Measurements from ENCODE around the gene CYBB. TPM values are rescaled to one million over a fixed set of nuclear protein-coding genes. Genes with fewer than 3 reads are reported as not detected.

CYBB gene
- total and polyA plus RNA-seq, 2 donors (not counting 1 experiment from before 2014, with no cell fraction given): under 0.01 TPM; not detected in 1

DNA sequence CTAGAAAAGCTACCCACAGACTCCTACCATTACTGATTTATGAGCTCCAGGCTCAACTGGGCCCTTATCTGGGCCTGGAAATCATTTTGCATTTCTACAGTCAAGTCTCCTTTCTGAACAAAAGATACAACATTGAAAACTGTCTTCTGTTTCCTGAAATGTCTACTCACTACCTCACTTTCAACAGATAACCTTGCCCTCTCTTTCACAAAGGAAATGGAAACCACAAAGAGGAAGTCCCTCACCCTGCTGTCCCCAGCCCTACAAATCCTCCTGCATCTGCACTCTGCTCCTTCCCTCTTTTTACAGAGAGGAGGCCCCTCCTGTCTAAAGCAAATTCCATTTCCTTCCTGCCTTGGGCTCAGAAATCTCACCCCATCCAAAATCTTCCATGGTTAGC, 24.8 kb upstream of the CYBB start:
- Histone ChIP-seq H3K27ac (ENCODE audit: insufficient read depth, low read length) (no peak overlapping the region), H3K4me2 (ENCODE audit: extremely low read depth, insufficient read depth, low read length) (no peak overlapping the region), H3K4me1 (ENCODE audit: control insufficient read depth, extremely low read depth, insufficient read depth, low read length) (no peaks in the 10 kb centered on the region), H3K4me3 (replicated peaks in 1 of 4; ENCODE audit: control extremely low read depth in 1 of 4, insufficient read depth in 1 of 4, low read depth in 3 of 4, low read length in 4 of 4) (no peak overlapping the region), H3K27me3 (ENCODE audit: control insufficient read depth, insufficient read depth, low read length) (no peaks in the 10 kb centered on the region), H3K9ac (ENCODE audit: insufficient read depth, low read length) (no peak overlapping the region), H3K36me3 (ENCODE audit: control insufficient read depth, insufficient read depth, low read length) (no peaks in the 10 kb centered on the region), H4K20me1 (ENCODE audit: control insufficient read depth, extremely low read depth, insufficient read depth, low read length) (no peaks in the 10 kb centered on the region), H3K9me3 (ENCODE audit: control insufficient read depth, insufficient read depth, low read depth, low read length) (no peaks in the 10 kb centered on the region), H3K79me2 (ENCODE audit: control insufficient read depth, insufficient read depth, low read length) (no peaks in the 10 kb centered on the region), H2AFZ (ENCODE audit: low read length) (no peak overlapping the region)
- DNase-seq (ENCODE audit: low read depth in 2 of 2): no peak
- TF ChIP-seq EZH2 (IDR thresholded peaks at IDR 0.05; ENCODE audit: low read length, missing control alignments): no peak
- TF ChIP-seq, protein P1, sequence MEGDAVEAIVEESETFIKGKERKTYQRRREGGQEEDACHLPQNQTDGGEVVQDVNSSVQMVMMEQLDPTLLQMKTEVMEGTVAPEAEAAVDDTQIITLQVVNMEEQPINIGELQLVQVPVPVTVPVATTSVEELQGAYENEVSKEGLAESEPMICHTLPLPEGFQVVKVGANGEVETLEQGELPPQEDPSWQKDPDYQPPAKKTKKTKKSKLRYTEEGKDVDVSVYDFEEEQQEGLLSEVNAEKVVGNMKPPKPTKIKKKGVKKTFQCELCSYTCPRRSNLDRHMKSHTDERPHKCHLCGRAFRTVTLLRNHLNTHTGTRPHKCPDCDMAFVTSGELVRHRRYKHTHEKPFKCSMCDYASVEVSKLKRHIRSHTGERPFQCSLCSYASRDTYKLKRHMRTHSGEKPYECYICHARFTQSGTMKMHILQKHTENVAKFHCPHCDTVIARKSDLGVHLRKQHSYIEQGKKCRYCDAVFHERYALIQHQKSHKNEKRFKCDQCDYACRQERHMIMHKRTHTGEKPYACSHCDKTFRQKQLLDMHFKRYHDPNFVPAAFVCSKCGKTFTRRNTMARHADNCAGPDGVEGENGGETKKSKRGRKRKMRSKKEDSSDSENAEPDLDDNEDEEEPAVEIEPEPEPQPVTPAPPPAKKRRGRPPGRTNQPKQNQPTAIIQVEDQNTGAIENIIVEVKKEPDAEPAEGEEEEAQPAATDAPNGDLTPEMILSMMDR (conservative IDR thresholded peaks at IDR 0.05 in 1 of 2, IDR thresholded peaks at IDR 0.05 in 1 of 2; ENCODE audit: low read depth in 1 of 2, low read length in 2 of 2): no peak

- Histone ChIP-seq H3K4me1 (ENCODE audit: control insufficient read depth, extremely low read depth, insufficient read depth, low read length) (no peaks in the 10 kb centered on the region), H3K4me2 (ENCODE audit: extremely low read depth, insufficient read depth, low read length) (no peak overlapping the region), H4K20me1 (ENCODE audit: control insufficient read depth, extremely low read depth, insufficient read depth, low read length) (no peaks in the 10 kb centered on the region), H3K9me3 (ENCODE audit: control insufficient read depth, insufficient read depth, low read depth, low read length) (no peaks in the 10 kb centered on the region), H3K79me2 (ENCODE audit: control insufficient read depth, insufficient read depth, low read length) (no peaks in the 10 kb centered on the region), H3K9ac (ENCODE audit: insufficient read depth, low read length) (no peak overlapping the region), H2AFZ (ENCODE audit: low read length) (no peak overlapping the region), H3K27ac (ENCODE audit: insufficient read depth, low read length) (no peak overlapping the region), H3K36me3 (ENCODE audit: control insufficient read depth, insufficient read depth, low read length) (no peaks in the 10 kb centered on the region), H3K27me3 (ENCODE audit: control insufficient read depth, insufficient read depth, low read length) (no peaks in the 10 kb centered on the region), H3K4me3 (replicated peaks in 1 of 4; ENCODE audit: control extremely low read depth in 1 of 4, insufficient read depth in 1 of 4, low read depth in 3 of 4, low read length in 4 of 4) (no peak overlapping the region)
- TF ChIP-seq EZH2 (IDR thresholded peaks at IDR 0.05; ENCODE audit: low read length, missing control alignments): no peak
- TF ChIP-seq, protein P1 (conservative IDR thresholded peaks at IDR 0.05 in 1 of 2, IDR thresholded peaks at IDR 0.05 in 1 of 2; ENCODE audit: low read depth in 1 of 2, low read length in 2 of 2): no peak
- DNase-seq (ENCODE audit: low read depth in 2 of 2): no peak
Observed at GRCh38 chrX:37757082-37757481, 22.8 kb upstream of the CYBB start.

DNA sequence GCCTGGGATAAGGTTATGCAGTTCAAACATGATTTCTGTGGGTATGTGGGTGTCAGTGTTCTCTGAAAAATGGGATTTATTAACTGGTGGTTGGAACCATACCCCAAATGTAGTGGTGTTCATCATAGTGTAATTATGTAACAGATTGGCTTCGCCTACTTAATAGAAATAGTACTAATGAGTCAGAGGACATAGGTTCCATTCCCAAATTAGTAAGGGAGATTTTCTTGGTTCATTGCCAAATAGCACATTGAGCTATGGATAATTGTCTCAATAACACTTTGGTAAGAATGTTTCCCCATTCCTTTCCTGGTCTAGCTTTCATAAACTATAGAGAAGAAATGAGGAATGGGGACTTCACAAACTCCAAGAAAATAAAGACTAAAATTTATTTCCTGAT, 20.5 kb upstream of the CYBB start:
- TF ChIP-seq, protein P1 (conservative IDR thresholded peaks at IDR 0.05 in 1 of 2, IDR thresholded peaks at IDR 0.05 in 1 of 2; ENCODE audit: low read depth in 1 of 2, low read length in 2 of 2): no peak
- TF ChIP-seq EZH2 (IDR thresholded peaks at IDR 0.05; ENCODE audit: low read length, missing control alignments): no peak
- Histone ChIP-seq H3K4me3 (replicated peaks in 1 of 4; ENCODE audit: control extremely low read depth in 1 of 4, insufficient read depth in 1 of 4, low read depth in 3 of 4, low read length in 4 of 4) (no peak overlapping the region), H3K79me2 (ENCODE audit: control insufficient read depth, insufficient read depth, low read length) (no peaks in the 10 kb centered on the region), H3K27ac (ENCODE audit: insufficient read depth, low read length) (no peak overlapping the region), H3K9me3 (ENCODE audit: control insufficient read depth, insufficient read depth, low read depth, low read length) (no peaks in the 10 kb centered on the region), H3K4me1 (ENCODE audit: control insufficient read depth, extremely low read depth, insufficient read depth, low read length) (no peaks in the 10 kb centered on the region), H3K27me3 (ENCODE audit: control insufficient read depth, insufficient read depth, low read length) (no peaks in the 10 kb centered on the region), H4K20me1 (ENCODE audit: control insufficient read depth, extremely low read depth, insufficient read depth, low read length) (no peaks in the 10 kb centered on the region), H3K9ac (ENCODE audit: insufficient read depth, low read length) (no peak overlapping the region), H3K36me3 (ENCODE audit: control insufficient read depth, insufficient read depth, low read length) (no peaks in the 10 kb centered on the region), H2AFZ (ENCODE audit: low read length) (no peak overlapping the region), H3K4me2 (ENCODE audit: extremely low read depth, insufficient read depth, low read length) (no peak overlapping the region)
- no peak for DNase-seq (ENCODE audit: low read depth in 2 of 2)
